Thyroid gland (tissue), 4 donors: Measurements from ENCODE around the gene PRKAB1.

Experiments
- CTCF ChIP-seq, 6 experiments: fragments of 200-600 bp in 3 of 6; fragments of 450-650 bp in 3 of 6; sonication (generic) in 3 of 6; IDR thresholded peaks; one replicate each; pipeline ENCODE4 v1.5.1; 2016 to 2019; ENCODE audit warnings: antibody characterized with exemption in 6 of 6, mild to moderate bottlenecking in 2 of 6, inconsistent platforms in 1 of 6, moderate library complexity in 1 of 6
- POLR2A ChIP-seq, 2 donors: fragments of 450-650 bp; IDR thresholded peaks; one replicate each; pipeline ENCODE4 v1.6.1; 2017; ENCODE audit warnings: antibody characterized with exemption in 2 of 2, mild to moderate bottlenecking in 2 of 2, moderate library complexity in 1 of 2

GRCh38 chr12:119672194-119672593 is 4.3 kb downstream of the PRKAB1 start:
- TF ChIP-seq CTCF (IDR thresholded peaks at IDR 0.05) (no peak), POLR2A (IDR thresholded peaks at IDR 0.05) (no peak)
